ENCODE measurements around the gene B4GALT2.

GRCh38 chr1:43971336-43971980 lies 7.6 kb upstream of the B4GALT2 start:
- no peak for TF ChIP-seq CTCF (conservative IDR thresholded peaks at IDR 0.05)
- no peak for TF ChIP-seq ZFX (IDR thresholded peaks at IDR 0.05)

Measured in C4-2B (cell line).